GM10248 (cell line): ENCODE measurements around the gene AVEN.

Experiments used
- CTCF ChIA-PET: fragments of 300-600 bp; sonication (Branson Sonifier 250); formaldehyde crosslinking; extraction: SDS; loops from one replicate; lab custom pipeline; 2021; ENCODE audit warnings: antibody characterized with exemption; lab: Yijun Ruan, JAX
- POLR2A ChIA-PET: fragments of 350-650 bp; sonication (Branson Sonifier 250); formaldehyde crosslinking; extraction: SDS; loops from one replicate; lab custom pipeline; 2020; ENCODE audit warnings: antibody characterized with exemption; lab: Yijun Ruan, JAX
- DNase-seq: peaks from one replicate; pipeline ENCODE4 v3.0.0; 2012; ENCODE audit errors: extremely low spot score
- TF ChIP-seq, protein P1 (sequence below): IDR thresholded peaks from 2 replicates; pipeline ENCODE4 v1.5.1; 2012; ENCODE audit warnings: mild to moderate bottlenecking, low read depth; ENCODE audit errors: extremely low read depth, missing control alignments, control extremely low read depth

Gene AVEN

DNA sequence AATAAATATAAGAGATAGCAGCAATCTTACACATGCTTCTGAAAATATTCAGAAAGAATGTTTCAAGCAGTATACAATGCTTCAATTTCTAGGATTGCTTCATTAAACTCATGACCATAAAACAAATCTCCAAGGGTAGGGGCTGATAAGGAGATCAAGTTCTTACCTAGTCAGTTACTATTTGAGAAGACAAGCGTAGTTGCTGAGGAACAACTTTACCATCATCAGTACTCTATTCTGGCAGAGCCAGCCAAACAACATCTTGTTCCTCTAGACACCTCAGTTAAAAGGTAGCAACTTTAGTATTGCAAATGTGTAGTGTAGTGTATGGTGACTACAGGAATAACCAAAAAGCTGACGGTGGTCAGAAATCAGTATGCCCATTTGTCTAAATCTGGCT, 156.1 kb downstream of the AVEN start:
- ChIA-PET POLR2A (no interaction called here), CTCF (interaction anchor here (1.0 to 2.0 kb wide), 4 partner anchors 9 to 52 kb away, joined by 3 to 5 read pairs (median 4); no protein-coding TSS in a partner anchor)
- no peak for DNase-seq
- TF ChIP-seq, protein P1, sequence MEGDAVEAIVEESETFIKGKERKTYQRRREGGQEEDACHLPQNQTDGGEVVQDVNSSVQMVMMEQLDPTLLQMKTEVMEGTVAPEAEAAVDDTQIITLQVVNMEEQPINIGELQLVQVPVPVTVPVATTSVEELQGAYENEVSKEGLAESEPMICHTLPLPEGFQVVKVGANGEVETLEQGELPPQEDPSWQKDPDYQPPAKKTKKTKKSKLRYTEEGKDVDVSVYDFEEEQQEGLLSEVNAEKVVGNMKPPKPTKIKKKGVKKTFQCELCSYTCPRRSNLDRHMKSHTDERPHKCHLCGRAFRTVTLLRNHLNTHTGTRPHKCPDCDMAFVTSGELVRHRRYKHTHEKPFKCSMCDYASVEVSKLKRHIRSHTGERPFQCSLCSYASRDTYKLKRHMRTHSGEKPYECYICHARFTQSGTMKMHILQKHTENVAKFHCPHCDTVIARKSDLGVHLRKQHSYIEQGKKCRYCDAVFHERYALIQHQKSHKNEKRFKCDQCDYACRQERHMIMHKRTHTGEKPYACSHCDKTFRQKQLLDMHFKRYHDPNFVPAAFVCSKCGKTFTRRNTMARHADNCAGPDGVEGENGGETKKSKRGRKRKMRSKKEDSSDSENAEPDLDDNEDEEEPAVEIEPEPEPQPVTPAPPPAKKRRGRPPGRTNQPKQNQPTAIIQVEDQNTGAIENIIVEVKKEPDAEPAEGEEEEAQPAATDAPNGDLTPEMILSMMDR, result no peak

DNA sequence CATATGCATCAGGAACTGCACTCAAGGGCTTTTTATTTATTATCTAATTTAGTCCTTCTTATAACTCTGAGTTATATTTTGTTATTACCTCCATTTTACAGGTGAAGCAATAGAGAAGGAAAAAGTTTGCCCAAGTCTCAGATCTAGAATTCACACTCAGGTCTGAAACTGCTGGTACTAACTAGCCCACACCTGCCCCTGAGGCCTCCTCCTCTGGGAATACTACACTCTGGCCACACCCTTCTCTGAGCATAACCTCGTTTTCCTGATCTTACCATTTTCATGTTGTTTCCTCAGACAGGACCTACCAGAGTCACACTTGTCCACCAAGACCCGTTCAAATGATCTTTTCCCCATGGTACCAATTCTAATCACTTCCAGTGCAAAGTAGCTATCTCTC, 164.8 kb downstream of the AVEN start:
- ChIA-PET POLR2A (no interaction called here), CTCF (interaction anchor here (1.0 to 1.5 kb wide), 2 partner anchors 9 to 12 kb away, joined by 3 to 4 read pairs; no protein-coding TSS in a partner anchor)
- DNase-seq, result no peak
- TF ChIP-seq, protein P1, result no peak

DNA sequence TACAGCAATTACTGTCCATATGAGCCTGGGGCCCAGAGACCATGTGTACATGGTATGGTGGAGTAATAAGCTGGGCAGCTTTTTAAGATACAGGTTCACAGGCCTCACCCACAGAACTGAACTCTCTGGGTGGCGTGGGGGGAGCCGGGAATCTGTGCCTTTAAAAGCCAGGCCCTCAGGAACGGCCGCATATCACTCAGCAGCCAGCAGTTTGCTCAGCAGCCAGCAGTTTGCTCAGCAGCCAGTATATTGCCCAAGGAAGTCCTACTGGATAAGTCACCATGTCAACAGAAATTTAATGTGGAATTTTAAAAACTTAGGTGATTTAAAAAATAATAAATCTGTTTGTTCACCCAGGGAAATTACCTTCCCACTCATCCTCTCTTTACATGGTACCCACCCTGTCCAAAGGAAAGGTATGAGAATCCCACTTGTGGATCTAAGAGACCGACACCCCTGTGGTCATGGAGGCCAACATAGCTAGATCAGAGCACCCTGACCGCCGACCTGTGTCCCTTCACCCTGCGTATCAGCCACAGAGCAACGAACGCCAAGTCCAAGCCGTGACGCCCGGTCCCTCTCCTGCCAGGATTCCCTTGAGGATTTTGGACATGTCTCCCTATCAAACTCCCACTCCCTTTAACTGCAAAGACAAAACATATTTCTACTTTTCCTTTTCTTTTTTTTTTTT, 166.4 kb downstream of the AVEN start:
- CTCF ChIA-PET, result interaction anchor here (1.3 to 1.9 kb wide), 4 partner anchors 9 to 19 kb away, joined by 3 to 6 read pairs (median 6); no protein-coding TSS in a partner anchor

DNA sequence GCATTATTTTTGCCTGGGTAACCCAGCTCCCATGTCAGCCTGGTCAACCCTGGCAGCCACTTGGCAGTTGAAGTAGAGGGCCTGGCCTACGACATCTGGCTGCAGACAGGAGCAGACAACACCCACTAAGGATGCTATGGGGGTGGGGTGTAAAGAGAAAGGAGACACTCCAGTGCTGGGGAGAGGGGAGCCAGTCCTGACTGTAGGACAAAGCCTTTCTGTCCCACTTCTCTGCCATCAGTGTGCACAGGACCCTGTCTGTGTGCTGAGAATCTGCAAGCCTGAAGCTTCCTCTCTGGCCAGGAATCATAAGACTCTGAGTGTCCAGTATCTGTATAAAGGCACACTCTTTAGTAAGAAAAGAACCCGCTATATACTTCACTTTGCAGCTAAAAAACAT, 167.0 kb downstream of the AVEN start:
- TF ChIP-seq, protein P1, result no peak
- DNase-seq, result no peak
- CTCF ChIA-PET, result interaction anchor here (1.3 to 1.9 kb wide), 4 partner anchors 9 to 18 kb away, joined by 3 to 6 read pairs (median 6); no protein-coding TSS in a partner anchor
- POLR2A ChIA-PET, result no interaction called here

More for the DNA sequence above, 166.4 kb downstream of the AVEN start:
- TF ChIP-seq, protein P1, result no peak
- POLR2A ChIA-PET, result no interaction called here
- no peak for DNase-seq

DNA sequence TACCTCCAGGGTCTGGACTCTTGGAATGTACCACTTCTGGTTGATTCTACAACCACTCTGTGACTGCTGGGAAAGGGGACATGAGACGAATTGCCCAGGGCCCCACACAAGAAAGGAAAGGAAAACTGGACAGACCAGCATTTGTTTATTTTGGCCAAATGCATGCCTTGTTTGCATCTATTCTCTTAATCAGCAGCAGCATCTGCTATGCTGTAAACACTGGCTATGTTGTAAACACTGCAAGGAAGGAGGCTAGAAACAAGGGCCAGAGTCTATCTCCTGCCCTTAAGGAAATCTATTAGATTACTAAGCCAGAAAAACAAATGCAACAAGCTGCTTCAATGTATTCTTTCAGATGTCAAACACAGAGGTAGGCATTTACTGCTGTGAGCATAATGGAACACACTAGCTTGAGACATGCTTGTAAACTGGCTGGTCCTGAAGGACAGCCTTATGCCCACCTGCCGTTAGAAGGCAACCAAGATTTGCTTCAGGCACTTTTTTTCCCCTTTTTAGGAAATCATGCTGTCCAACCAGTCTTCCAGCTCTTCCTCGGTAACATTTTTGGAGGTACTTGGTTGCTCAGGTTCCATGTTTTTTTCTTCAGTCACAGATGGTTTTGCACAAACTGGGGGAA, 172.8 kb downstream of the AVEN start:
- DNase-seq, result no peak
- TF ChIP-seq, protein P1, result no peak
- ChIA-PET CTCF (interaction anchor here (0.8 to 1.6 kb wide), 4 partner anchors 9 to 166 kb away, joined by 3 read pairs; no protein-coding TSS in a partner anchor), POLR2A (no interaction called here)

DNA sequence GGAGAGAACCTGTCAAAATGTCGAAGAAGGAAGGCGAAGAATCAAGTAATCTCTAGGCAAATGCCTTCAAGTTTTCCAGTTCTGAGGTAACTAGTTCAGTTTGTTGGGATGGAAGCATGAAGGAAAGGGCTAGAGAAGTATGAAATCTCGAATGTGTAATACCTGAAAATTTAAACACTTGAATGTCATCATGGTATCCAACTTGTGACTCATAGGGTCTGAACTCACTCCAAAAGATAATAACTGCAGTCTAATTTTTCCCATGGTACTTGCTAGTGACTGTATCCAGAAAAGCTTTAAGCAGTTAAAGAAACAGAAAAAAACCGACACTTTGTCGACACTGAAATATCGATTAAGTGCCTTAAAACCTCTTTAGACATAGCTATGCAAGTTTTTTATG, 173.6 kb downstream of the AVEN start:
- POLR2A ChIA-PET, result no interaction called here
- CTCF ChIA-PET, result interaction anchor here (0.8 to 1.6 kb wide), 3 partner anchors 9 to 28 kb away, joined by 3 read pairs; no protein-coding TSS in a partner anchor

More for the DNA sequence above, 173.6 kb downstream of the AVEN start:
- TF ChIP-seq, protein P1, result no peak
- no peak for DNase-seq
